ENCODE measurements around the gene ZNF844.
A peak's percentile ranks its signal among the peaks of the same experiment; 100 is the strongest.
"Not testable (repeated sequence)": the region's sequence is repeated elsewhere in the genome, so short reads cannot be mapped to it uniquely, and the experiment has no call there.

Gene ZNF844

GRCh38 chr19:12092065-12092867, 27.7 kb downstream of the ZNF844 start:
- peak in 50 of 51 donors; percentile 3 to 81 (median 53) for DNase-seq

GRCh38 chr19:12092956-12093355, 28.4 kb downstream of the ZNF844 start:
- DNase-seq, result no peak

GRCh38 chr19:12093777-12094176, 29.2 kb downstream of the ZNF844 start:
- DNase-seq, result no peak

GRCh38 chr19:12095111-12095790, 30.7 kb downstream of the ZNF844 start:
- DNase-seq, result no peak

GRCh38 chr19:12098040-12098439, 33.5 kb downstream of the ZNF844 start:
- no peak for DNase-seq

GRCh38 chr19:12103909-12104308, 39.4 kb downstream of the ZNF844 start:
- DNase-seq, result not testable (repeated sequence)

GRCh38 chr19:12111176-12111575, 46.6 kb downstream of the ZNF844 start:
- no peak for DNase-seq

GRCh38 chr19:12111943-12112637, 47.6 kb downstream of the ZNF844 start:
- no peak for DNase-seq

GRCh38 chr19:12112701-12113100, 48.2 kb downstream of the ZNF844 start:
- DNase-seq, result no peak

GRCh38 chr19:12113121-12113520, 48.6 kb downstream of the ZNF844 start:
- no peak for DNase-seq

GRCh38 chr19:12117201-12117970, 52.9 kb downstream of the ZNF844 start:
- peak in 1 of 51 donors; percentile 0 for DNase-seq

- DNase-seq, result peak in 3 of 51 donors; percentile 1 to 3 (median 3)
Measured at GRCh38 chr19:12126707-12127106, 62.2 kb downstream of the ZNF844 start.
